GM18502 (cell line): ENCODE data around the gene BRF1.
A peak's percentile ranks its signal among the peaks of the same experiment; 100 is the strongest.

Source experiments
- ATAC-seq: cut with Tn5 transposase; IDR thresholded peaks from one replicate; pipeline ENCODE4 v1.9.1; 2021; ENCODE audit warnings: mild to moderate bottlenecking; ENCODE audit not compliant: unreplicated experiment, poor library complexity

The BRF1 gene

GRCh38 chr14:105247715-105248367 lies 53.0 kb downstream of the BRF1 start:
- peak; percentile 26 for ATAC-seq

- no peak for ATAC-seq
Observed at GRCh38 chr14:105247026-105247425, 53.8 kb downstream of the BRF1 start.

- ATAC-seq = no peak
Observed at GRCh38 chr14:105244334-105244733, 56.5 kb downstream of the BRF1 start.

GRCh38 chr14:105241641-105242040 lies 59.2 kb downstream of the BRF1 start:
- no peak for ATAC-seq

GRCh38 chr14:105240811-105241576 lies 59.8 kb downstream of the BRF1 start:
- no peak for ATAC-seq

DNA sequence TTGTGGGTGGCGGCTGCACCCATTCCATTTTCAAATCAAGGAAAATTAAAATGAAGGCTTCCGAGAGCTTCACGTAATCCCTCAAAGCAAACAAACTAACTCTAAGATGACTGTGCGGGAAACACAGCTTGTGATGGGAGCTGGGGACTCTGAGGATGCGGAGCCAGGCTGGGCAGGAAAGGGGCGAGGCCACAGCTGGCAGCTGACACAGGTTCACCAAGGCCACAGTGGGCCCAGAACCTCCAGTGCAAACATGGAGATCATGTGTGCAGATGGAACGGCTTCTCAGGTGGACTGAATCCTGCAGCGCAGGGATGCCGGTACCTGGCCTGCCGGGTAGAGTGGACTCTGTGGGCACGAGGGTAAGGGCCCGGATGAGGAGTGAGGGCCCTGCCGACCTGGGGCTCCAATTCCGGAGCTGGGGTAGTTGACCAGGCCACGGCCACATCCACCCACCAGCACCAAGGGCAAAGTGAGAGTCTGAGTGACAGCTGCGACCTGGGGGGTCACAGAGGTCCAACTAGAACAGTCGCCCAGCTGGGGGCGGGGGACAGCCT lies 71.6 kb downstream of the BRF1 start:
- no peak for ATAC-seq

- ATAC-seq = no peak
Observed at GRCh38 chr14:105228562-105228961, 72.2 kb downstream of the BRF1 start.

DNA sequence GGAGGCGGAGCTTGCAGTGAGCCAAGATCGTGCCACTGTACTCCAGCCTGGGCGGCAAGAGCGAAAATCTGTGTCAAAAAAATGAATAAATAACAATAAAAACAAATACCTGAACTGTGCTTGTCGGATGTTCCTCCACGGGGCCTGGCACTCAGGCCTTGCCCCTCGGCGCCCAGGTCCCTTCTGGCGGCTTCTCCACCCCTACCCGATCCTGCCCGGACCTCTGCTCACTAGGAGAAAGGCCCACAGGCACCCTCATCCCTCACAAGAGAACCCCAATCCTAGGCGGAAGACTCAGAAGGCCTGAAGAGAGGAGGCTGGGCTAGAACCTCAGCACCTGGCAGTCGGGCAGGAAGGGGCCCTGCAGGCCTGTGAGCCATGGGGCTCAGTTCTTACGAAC lies 73.5 kb downstream of the BRF1 start:
- ATAC-seq = no peak

DNA sequence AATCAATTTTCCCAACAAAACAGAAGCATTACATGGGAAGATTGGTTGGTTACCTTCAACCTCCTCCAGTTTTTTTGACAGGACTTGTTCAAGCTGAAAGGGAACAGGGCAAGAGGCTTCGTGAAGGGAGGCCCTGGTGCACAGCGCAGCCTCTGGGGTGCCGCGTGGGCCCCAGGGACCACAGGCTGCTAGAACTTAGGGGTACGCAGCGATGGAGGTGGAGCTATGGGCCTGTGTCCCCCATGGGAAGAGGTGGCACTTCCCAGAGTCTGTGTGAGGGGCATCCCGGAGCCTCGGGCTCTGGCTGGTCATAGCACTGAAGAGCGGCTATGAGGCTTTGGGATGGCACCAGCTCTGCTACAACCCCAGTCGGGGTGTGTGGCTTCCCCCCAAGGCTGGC lies 74.6 kb downstream of the BRF1 start:
- ATAC-seq = no peak

GRCh38 chr14:105224845-105225570 lies 75.8 kb downstream of the BRF1 start:
- ATAC-seq = no peak

- no peak for ATAC-seq
Observed at GRCh38 chr14:105223770-105224544, 76.8 kb downstream of the BRF1 start.

- no peak for ATAC-seq
Observed at GRCh38 chr14:105223260-105223659, 77.5 kb downstream of the BRF1 start.

DNA sequence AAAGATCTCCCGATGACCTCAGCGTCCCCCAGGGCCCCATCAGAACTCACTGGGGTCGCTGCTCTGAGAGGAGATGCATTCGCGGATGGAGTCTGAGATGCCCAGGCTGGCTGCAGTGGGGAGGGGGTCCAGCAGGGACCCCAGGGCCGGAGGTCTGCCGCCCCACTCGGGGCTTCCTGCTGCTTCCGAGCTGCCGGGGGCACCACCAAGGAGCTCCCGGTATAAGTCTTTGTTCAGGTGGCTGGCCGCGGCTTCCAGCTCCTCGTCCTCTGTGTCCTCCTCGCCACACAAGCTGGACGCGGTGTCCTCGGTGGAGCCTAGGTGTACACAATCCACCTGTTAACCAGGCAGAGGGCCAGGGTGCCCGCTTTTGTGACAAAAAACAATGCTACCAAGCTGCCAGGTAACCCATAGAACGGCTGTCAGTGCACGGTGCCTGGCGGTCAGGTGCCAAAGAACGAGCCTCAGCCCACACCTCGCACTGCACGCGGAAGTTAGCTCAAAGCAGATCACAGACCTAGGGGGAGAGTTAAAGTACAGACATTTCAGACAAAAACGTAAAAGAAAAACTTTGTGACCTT lies 79.1 kb downstream of the BRF1 start:
- ATAC-seq = no peak

GRCh38 chr14:105220699-105221597 lies 79.9 kb downstream of the BRF1 start:
- no peak for ATAC-seq

DNA sequence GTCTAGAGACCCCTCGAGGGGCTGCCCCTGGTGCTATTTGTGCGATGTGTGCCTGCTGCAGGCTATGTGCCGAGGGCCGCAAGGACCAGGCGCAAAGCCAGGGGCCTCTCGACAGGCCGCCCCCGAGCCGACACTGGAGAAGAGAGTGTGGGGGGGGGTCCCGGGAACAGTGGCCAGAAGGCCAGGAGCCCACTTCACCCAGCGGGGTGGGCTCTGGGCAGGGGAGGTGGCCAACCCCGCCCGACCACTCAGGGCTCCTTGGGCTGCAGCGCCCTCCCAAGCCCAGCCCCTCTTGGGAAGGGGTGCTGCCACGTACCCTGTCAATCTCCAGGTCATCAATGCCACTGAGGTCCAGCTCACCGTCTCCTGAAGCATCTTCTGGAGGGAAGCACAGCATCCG lies 81.0 kb downstream of the BRF1 start:
- no peak for ATAC-seq

DNA sequence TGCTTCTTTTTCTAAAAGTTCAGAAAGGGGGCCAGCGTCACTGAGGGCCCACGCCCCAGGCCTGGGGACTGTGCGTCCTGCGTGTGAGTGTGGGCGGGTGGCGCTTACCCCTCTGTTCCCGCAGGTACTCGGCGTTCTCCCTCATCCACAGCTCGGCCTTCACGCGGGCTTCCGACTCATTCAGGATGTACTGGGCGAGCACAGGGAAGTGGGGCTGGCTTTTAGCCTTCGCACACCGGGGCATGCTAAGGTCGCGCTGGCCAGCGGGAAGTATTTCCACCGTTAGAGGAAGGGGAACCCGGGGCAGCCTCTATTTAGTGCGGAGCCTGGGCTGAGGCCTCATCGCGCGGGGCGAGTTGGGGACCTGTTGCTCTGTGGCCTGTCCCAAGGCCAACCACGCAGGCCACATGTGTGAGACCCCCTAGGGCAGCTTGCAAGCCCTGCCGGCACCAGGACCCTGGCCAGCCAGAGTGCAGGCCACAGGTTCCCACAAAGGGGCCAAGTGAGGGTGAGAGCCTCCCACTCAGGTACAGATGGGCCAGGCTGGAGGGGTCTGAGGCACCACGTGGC lies 81.7 kb downstream of the BRF1 start:
- no peak for ATAC-seq

DNA sequence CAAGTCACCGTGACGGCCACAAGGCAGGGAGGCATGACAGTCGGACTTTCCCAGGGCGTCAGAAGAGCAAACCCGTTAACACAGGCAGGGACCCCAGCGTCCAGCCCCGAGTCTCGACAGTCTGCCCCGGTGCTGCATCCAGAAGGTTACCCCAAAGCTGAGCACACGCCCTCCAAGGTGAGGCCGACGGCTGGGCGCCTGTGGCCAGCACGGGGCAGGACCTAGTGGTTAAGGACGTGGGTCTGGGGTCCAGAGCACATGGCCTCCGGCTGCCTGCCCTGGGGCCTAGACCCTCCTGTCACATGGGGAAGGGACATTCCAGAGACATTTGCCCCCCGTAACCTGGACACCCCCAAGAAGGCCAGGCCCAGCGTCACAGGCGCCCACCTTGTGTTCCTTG lies 82.2 kb downstream of the BRF1 start:
- no peak for ATAC-seq

- no peak for ATAC-seq
Observed at GRCh38 chr14:105217774-105218173, 83.0 kb downstream of the BRF1 start.
